ENCODE data around the gene HINT3. TPM values are rescaled to one million over a fixed set of nuclear protein-coding genes. Genes with fewer than 3 reads are reported as not detected.
A peak's percentile ranks its signal among the peaks of the same experiment; 100 is the strongest.

The HINT3 gene
- total RNA-seq, 2 donors from 2014 or later: 29.5 to 40.9 TPM

DNA sequence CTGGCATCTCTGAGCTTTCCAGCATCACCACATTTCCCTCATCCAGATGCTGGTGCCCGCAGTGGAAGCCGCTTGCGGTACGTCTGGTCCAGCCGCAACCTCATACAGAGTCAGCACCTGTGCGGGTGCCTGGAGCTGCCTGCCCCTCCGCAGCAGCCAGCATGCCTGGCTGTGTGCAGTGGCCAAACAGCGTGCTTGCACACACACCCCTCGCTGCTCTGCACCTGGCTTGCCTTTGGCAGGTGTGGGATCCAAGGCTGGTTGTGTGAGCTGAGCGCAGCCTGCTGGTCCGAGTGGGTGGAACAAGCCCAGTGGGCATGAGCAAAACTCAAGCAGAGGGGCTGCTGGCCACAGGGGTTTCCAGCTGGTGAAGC is 3.1 kb upstream of the HINT3 start:
- Histone ChIP-seq H3K27me3 (replicated peaks; ENCODE audit: insufficient read depth) (peaks cover 1% of the 10 kb centered on the region), H3K36me3 (no peaks in the 10 kb centered on the region), H3K27ac (no peak overlapping the region), H3K4me3 (no peak overlapping the region), H3K4me1 (replicated peaks) (no peaks in the 10 kb centered on the region), H3K9me3 (no peaks in the 10 kb centered on the region)
- TF ChIP-seq POLR2AphosphoS5 (IDR thresholded peaks at IDR 0.05): no peak
- TF ChIP-seq, protein P1, sequence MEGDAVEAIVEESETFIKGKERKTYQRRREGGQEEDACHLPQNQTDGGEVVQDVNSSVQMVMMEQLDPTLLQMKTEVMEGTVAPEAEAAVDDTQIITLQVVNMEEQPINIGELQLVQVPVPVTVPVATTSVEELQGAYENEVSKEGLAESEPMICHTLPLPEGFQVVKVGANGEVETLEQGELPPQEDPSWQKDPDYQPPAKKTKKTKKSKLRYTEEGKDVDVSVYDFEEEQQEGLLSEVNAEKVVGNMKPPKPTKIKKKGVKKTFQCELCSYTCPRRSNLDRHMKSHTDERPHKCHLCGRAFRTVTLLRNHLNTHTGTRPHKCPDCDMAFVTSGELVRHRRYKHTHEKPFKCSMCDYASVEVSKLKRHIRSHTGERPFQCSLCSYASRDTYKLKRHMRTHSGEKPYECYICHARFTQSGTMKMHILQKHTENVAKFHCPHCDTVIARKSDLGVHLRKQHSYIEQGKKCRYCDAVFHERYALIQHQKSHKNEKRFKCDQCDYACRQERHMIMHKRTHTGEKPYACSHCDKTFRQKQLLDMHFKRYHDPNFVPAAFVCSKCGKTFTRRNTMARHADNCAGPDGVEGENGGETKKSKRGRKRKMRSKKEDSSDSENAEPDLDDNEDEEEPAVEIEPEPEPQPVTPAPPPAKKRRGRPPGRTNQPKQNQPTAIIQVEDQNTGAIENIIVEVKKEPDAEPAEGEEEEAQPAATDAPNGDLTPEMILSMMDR (IDR thresholded peaks at IDR 0.05): peak in 1 of 4 experiments; percentile 37
- intact Hi-C loops (cut with DNase I): loop anchor here (10.0 kb wide), 2 partner anchors 649 to 799 kb away; partner anchors contain the start of genes HDDC2 and TPD52L1
- DNase-seq (ENCODE audit: low spot score): no peak
- 45% methylated on average over 11 of the region's 11 CpGs for WGBS

DNA sequence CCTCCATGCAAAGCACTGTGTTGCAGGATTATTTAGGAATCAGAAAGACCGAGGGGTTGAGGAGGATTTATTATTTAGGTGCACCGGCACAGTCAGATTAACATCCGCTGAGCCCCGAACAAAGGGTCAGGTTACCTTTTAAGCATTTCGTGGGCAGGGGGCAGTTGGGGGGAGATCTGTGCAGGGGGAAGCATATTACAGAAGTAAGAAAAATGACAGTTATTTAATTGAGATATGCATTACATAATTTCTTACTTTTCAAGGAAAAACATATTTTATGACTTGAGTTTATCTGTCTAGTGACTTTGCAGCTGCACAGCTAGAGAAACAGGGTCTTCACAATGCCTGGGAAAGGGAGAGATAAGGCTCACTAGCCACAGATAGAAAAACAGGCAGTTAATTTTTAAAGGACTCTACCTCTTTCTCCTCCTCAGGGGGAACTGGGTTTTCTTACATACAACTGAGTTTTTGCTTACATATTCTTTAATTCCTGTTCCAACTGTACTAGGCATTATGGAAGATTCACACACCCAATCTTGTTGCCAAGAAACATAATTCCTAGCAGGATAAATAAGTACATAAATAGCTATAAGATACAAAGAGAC is 1.7 kb upstream of the HINT3 start:
- no peaks in the 10 kb centered on the region for H3K4me1 ChIP-seq (replicated peaks)
- H3K27ac ChIP-seq: no peak overlapping the region
- peaks cover 1% of the 10 kb centered on the region for H3K27me3 ChIP-seq (replicated peaks; ENCODE audit: insufficient read depth)
- TF ChIP-seq POLR2A (IDR thresholded peaks at IDR 0.05): no peak
- TF ChIP-seq POLR2AphosphoS5 (IDR thresholded peaks at IDR 0.05): no peak
- TF ChIP-seq, protein P1 (IDR thresholded peaks at IDR 0.05): no peak
- H3K9me3 ChIP-seq: no peaks in the 10 kb centered on the region
- H3K36me3 ChIP-seq: no peaks in the 10 kb centered on the region
- no peak for DNase-seq (ENCODE audit: low spot score)
- no peak overlapping the region for H3K4me3 ChIP-seq
- intact Hi-C loops (cut with DNase I): loop anchor here (5.0 to 10.0 kb wide), 3 partner anchors 98 to 800 kb away; partner anchors contain the start of genes HDDC2 and TPD52L1
- WGBS: 66% methylated on average over 5 of the region's 5 CpGs

DNA sequence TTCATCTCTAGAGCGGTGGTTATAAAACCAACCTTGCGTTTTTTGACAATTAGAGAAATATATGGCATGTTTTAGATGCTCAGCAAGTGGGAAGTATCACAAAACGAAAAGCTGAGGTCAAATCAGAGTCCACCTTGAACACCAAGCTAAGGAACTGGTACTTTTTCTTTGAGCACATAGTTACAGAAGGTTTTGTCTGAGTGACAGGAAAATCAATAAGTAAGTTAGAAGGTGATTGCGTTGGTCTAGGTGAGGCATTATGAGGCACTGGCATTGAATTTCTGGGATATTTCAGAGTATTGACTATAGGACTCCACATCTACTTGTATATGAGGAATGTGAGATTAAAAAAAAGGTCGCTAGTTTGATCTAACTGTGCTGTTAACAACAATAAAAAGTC is 597 bp upstream of the HINT3 start:
- Histone ChIP-seq H3K9me3 (no peaks in the 10 kb centered on the region), H3K27me3 (replicated peaks; ENCODE audit: insufficient read depth) (no peaks in the 10 kb centered on the region), H3K36me3 (no peaks in the 10 kb centered on the region), H3K27ac (peak overlapping the region; percentile 93 to 95), H3K4me1 (replicated peaks) (no peaks in the 10 kb centered on the region), H3K4me3 (no peak overlapping the region)
- 38% methylated on average over 5 of the region's 5 CpGs for WGBS
- TF ChIP-seq POLR2A (IDR thresholded peaks at IDR 0.05) (no peak), POLR2AphosphoS5 (IDR thresholded peaks at IDR 0.05) (no peak)
- TF ChIP-seq, protein P1 (IDR thresholded peaks at IDR 0.05): no peak
- no peak for DNase-seq (ENCODE audit: low spot score)
- intact Hi-C loops (cut with DNase I): loop anchor here (2.0 to 10.0 kb wide), 4 partner anchors 99 to 801 kb away; partner anchors contain the start of genes HDDC2 and TPD52L1

DNA sequence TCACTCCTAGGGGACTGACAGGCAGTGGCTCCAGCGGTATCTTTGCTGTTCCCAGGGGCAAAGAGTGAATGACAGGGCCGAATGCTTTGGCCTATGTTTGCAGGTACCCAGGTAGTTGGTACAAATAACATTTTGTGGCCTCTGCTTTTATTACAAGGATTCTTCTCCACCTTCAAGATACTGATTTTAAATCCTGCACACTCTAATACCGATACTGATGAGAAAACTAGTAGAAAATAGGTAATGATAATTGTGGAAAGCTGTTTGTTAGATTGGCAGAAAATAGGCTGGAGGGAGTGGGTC is 772 bp downstream of the HINT3 start:
- no peaks in the 10 kb centered on the region for H3K27me3 ChIP-seq (replicated peaks; ENCODE audit: insufficient read depth)
- peak overlapping the region; percentile 93 to 95 for H3K27ac ChIP-seq
- no peaks in the 10 kb centered on the region for H3K4me1 ChIP-seq (replicated peaks)
- peak overlapping the region; percentile 81 to 91 for H3K4me3 ChIP-seq
- DNase-seq (ENCODE audit: low spot score): no peak
- H3K36me3 ChIP-seq: no peaks in the 10 kb centered on the region
- WGBS: 1% methylated on average over 3 of the region's 3 CpGs
- no peaks in the 10 kb centered on the region for H3K9me3 ChIP-seq
- intact Hi-C loops (cut with DNase I): loop anchor here (2.0 to 10.0 kb wide), 4 partner anchors 100 to 803 kb away; partner anchors contain the start of genes HDDC2 and TPD52L1
- no peak for TF ChIP-seq POLR2A (IDR thresholded peaks at IDR 0.05)
- TF ChIP-seq POLR2AphosphoS5 (IDR thresholded peaks at IDR 0.05): no peak
- TF ChIP-seq, protein P1 (IDR thresholded peaks at IDR 0.05): no peak

DNA sequence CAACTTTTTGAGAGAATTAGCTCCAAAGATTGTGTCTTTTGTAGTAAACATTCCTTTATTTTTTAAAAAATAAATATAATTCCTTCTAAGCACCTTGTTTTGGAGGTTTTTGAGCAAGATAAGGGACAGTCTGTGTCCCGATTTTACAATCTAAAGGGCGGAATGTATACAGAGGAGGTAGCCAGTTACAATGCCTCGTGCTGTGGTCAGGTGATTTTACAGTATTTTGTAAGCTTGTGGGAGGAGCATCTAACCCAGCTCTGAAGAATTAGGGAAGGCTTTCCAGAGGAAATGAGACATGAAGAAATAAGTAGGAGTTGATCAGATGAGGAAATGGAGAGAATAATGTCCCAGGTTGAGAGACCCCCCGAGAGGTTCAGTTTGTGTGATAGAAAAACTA is 1.3 kb downstream of the HINT3 start:
- Histone ChIP-seq H3K36me3 (no peaks in the 10 kb centered on the region), H3K27me3 (replicated peaks; ENCODE audit: insufficient read depth) (no peaks in the 10 kb centered on the region), H3K4me3 (peak overlapping the region; percentile 81 to 91), H3K9me3 (no peaks in the 10 kb centered on the region), H3K4me1 (replicated peaks) (no peaks in the 10 kb centered on the region), H3K27ac (peak overlapping the region; percentile 93 to 95)
- peak; percentile 65 for DNase-seq (ENCODE audit: low spot score)
- intact Hi-C loops (cut with DNase I): loop anchor here (2.0 to 10.0 kb wide), 4 partner anchors 101 to 803 kb away; partner anchors contain the start of genes HDDC2 and TPD52L1
- 21% methylated on average over 4 of the region's 4 CpGs for WGBS
- TF ChIP-seq, protein P1 (IDR thresholded peaks at IDR 0.05): no peak
- TF ChIP-seq POLR2A (IDR thresholded peaks at IDR 0.05) (peak; percentile 40), POLR2AphosphoS5 (IDR thresholded peaks at IDR 0.05) (peak; percentile 80)

Data from prostate gland (tissue), 2 donors.